ENCODE measurements around the gene ASIC3.
"Not testable (repeated sequence)": the region's sequence is repeated elsewhere in the genome, so short reads cannot be mapped to it uniquely, and the experiment has no call there.

Gene ASIC3

DNA sequence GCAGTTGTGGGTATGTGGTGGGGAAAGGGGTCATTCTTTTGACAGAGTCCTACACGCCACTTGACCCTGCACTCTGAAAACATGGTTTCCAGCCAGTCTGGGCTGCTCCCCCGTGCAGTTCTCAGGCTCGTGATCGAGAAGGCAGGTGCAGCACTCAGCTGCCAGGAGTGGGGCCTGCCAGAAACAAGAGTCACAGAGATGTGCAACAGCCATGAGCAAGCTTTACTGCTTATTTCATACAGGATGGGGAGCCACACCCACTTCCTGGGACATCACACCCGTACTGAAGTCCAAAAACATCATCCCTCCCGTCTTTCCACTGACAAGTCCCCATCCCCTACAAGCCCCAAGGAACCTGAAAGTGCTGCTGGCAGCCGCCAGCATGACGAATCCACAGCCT, 33.4 kb upstream of the ASIC3 start:
- peak in 5 of 6 experiments; percentile 19 to 34 (median 24) for DNase-seq

DNA sequence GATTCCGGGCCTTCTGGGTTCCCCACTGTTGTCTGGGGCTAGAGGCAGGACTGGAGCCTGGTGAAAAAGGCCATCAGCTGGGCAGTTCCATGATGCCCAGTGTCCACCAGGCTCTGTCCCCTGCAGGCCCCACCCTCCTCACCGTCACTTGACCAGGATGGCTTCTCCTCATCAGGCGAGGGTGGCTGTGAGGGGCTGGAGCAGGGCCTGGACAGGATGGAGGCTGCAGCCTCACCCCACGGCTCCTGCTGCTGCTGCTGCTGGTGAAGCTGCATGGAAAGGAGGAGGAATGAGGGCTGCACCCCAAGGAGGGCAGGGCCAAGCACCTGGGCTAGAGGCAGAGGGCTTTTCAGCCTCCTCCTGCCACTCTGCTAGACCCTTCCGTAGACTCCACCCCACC, 32.4 kb upstream of the ASIC3 start:
- DNase-seq, result no peak

DNA sequence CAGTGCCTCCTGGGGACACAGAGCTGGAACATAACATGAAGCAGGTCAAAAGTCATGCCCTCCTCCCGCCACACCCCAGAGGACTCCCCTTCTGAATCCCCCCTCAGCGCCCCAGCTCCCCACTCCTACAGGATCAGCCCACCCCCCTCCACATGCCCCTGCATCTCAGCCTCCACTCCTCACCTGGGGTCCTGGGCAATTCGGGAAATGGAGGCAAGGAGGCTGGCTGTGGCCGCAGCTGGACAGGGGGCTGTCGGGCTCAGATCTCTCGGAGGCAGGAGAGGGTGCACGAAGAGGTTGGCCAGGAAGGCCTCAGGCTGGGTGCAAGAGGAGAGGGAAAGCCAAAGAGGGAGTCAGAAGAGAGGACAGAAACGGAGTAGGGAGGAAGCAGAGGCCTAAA, 31.8 kb upstream of the ASIC3 start:
- no peak for DNase-seq

DNA sequence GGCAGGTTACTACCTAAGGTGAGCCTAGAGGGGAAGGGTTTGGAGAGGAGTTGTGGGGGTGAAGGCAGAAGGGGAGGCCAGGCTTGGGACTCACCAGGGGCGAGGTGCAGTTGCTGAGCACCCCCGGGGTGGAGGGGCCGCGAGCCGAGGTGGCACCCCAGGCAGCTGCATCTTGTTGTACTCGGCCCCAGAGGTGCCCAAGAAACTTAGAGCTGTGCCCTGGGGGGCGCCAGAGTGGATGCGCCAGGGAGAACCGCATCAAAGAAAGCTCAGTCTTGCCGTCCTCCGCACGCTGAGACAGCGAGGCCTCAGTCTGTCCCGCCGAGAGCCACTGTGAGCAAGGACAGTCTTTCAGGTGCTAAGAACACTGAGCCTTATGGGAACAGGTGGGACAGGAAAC, 31.4 kb upstream of the ASIC3 start:
- DNase-seq, result peak in 4 of 6 experiments; percentile 5 to 28 (median 23)

DNA sequence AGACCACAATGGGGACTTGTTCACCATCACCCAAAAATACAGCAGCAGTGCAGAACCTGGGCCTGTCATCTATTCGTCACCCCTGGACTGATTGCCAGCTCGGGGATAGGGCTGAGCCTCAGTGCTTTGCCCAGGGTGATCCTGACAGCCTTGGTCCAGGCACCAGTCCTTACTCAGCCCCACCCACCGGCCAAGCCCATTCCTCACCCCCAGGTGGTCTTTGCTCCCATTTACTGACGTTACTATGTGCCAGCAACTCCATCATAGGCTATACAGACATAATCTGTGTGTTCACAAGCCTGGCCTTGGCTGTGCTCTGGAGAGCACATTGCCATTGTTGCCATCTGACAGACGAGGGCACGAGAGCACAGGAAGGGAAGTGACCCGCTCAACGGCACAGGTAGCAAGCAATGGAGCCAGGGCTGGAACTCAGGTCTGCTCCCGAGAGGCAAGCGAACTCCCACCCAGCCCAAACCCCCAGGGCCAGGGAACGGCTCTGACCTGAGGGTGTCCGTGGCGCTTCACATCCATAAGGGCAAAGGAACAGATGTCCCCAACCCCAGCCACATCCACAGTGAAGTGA, 30.9 kb upstream of the ASIC3 start:
- peak in 1 of 6 experiments; percentile 44 for DNase-seq

DNA sequence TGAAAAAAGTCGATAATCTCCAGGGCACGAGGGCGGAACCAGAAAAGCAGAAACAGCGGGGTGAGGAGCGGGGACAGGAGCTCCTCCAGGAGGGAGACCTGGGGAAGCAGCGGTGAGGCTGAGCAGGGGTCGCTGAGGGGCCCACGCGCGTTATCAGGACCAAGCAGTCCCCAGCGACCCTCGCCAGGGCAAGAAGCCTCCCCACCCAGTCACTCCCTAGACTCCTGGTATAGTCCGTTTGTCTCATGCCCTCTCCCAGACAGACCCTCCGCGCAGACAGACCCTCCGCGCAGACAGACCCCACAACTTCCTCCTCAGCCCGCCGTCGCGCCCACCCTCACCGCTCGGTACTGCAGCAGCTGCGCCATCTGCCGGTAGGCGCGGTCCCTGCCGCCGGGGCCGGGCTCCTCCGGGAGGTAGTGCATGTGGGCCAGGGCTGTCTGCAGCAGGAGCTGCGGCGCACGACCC, 30.3 kb upstream of the ASIC3 start:
- DNase-seq, result peak; percentile 45 to 79 (median 72)

DNA sequence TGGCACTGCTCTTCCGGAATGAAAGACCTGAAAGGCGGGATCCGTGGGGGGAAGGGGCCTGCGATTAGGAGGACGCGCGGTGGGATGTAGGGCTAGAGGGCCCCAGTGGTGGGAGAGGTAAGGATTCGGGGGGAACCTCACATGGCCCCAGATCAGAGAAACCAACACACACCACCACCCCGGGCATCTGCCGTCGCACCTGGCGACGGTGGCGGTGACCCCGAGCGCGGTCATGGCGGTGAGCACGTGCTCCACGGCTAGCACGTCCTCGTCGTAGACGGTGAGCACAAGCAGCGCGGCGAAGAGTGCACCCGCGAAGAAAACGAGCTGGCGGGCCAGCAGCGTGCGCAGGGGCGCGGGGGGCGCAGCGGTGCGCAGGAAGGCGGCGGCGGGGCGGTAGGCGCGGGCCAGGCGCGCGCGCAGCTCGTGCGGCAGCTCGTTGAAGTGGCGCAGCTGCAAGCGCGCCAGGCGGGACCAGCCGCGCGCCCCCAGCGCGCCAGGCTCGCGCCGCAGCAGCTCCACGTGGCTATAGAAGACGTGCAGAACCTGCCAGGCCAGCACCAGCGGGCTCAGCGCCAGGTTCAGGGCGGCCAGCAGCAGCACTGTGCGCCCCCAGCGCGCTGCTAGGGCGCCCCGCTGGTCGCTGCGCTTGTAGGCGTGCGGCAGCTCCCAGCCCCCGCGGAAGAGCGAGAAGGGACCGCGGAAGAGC, 29.8 kb upstream of the ASIC3 start:
- DNase-seq, result peak; percentile 31 to 77 (median 53)

DNA sequence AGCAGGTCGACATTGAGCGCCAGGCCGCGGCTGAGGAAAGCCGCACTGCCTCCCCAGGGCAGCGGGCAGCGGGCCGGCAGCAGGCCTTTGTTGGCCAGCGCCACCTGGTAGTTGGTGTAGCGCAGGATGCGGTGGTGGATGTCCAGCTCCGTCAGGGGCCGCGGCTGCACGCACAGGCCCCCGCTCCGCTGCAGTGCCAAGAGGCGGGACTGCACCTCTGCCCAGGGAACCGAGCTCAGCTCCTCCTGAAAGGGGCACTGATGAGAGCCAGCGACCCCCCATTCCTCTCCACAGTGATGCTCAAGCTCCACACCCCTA, 29.2 kb upstream of the ASIC3 start:
- no peak for DNase-seq

DNA sequence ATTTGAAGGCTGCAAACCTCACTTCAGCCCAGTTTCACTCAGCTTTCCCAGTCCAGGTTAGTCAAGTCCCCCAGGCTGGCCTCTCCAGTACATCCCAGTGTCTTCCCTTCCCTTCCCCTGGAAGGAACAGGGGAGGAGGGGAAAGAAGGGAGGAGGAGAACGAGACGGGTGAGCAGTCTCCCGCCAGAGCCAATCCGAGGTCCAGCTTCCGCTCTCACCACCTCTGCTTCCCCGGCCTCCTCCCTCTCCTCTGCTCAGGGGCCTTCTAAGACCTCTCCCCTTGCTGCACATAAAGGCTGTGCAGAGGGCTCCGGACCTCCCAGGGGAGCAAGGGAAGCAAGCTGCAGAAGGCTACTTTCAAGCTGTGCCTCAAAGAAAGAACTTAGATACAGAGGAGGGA, 28.1 kb upstream of the ASIC3 start:
- DNase-seq, result no peak

DNA sequence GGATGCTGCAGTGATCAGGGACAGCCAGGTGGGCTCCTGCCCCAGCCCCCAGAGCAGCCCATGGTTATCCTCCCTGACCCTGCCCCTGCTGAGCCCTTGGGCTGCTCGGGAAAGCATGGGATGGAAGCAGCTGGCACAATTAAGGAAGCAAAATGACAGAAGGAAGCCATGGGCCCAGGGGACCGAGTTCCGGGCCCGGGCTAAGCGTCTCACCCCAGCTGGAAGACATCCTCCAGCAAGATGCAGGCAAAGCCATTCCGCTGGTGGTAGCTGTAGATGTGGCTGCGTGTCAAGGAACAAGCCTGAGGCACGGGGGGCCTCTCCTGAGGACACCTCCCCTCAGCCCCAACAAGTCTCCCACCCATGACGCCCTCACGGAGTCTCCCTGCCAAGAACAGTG, 25.1 kb upstream of the ASIC3 start:
- no peak for DNase-seq

DNA sequence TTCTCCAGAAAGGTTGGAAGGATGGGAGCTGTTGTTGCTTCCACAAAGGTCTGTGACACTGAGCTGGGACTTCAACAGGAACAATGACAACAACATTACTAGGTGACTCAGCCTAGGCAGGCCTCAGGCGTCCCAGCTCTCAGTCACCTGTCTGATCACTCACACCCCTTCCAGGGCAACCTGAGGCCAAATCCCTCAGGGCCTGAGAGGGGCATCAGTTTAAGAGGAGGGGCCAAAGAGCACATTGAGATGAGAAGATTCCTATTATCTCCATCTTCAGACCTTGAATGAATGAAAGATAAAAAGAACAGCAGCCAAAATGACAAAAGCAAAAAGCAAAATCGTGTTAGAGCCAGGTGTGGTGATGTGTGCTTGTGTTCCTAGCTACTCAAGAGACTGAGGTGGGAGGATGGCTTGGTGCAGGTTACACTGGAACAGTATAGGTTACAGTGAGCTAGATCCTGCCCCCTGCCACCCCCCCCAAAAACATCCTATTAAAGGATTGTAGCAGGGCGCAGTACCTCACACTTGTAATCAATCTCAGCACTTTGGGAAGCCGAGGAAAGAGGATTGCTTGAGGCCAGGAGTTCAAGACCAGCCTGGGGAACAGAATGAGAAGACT, 23.8 kb upstream of the ASIC3 start, which contains the start of gene ATG9B:
Gene ATG9B (minus strand): TSS at position 60 of the 622 bp plus-strand sequence. CDS start 71 bp downstream, outside the sequence.
- DNase-seq, result no peak

DNA sequence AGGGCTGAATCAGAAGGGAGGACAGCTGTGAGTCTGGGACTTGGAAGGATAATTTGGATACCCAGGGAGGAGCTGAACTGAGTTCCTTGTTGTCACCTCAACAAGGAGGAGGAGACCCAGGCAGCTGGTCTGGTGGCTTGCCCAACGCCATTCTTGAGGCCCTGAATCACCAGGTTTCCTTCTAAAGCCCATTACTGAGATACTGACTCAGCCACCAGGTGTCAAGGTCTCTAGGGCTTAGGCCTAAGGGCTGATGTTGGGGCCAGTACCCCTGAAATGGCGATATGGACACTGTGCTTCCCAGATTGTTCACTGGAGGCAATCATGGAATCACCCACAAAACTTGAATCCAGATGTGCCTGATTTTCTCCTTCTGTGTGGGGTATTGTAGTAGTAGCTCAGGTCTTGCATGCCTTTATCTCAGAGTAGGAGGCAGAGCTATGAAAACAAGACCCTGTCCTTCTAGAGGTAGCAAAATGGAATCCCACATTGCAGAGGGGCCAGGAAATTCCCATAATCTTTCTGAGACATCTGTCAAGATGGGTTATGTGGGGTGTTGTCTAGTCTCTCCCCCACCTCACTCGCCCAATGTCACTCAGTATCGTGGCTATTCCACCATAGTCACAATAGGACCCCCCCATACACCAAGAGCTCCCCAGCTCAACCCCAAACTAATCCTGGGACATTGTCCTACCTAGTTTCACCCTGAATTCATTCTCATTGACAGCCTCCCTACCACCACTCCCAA, 22.2 kb upstream of the ASIC3 start:
- DNase-seq, result no peak

DNA sequence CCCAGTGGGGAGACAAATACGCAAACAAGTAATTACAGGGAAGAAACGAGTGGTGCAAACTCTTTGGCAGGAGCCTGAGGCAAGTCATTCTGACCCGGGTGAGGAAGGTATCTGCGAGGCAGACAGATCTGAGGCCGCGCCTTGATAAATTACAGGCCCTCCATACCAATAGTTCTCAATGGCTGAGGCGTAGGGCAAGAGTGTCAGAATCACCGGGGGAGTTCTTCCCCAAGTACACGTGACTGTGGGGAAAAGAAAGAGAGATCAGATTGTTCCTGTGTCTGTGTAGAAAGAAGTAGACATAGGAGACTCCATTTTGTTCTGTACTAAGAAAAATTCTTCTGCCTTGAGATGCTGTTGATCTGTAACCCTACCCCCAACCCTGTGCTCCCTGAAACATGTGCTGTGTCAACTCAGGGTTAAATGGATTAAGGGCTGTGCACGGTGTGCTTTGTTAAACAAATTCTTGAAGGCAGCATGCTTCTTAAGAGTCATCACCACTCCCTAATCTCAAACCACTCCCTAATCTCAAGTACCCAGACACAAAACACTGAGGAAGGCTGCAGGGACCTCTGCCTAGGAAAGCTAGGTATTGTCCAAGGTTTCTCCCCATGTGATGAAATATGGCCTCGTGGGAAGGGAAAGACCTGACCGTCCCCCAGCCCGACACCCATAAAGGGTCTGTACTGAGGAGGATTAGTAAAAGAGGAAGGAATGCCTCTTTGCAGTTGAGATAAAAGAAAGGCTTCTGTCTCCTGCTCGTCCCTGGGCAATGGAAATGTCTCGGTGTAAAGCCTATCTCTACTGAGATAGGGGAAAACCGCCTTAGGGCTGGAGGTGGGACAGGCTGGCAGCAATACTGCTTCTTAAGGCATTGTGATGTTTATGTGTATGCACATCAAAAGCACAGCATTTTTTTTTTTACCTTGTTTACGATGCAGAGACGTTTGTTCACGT, 21.3 kb upstream of the ASIC3 start:
- peak in 1 of 6 experiments; percentile 14 for DNase-seq

DNA sequence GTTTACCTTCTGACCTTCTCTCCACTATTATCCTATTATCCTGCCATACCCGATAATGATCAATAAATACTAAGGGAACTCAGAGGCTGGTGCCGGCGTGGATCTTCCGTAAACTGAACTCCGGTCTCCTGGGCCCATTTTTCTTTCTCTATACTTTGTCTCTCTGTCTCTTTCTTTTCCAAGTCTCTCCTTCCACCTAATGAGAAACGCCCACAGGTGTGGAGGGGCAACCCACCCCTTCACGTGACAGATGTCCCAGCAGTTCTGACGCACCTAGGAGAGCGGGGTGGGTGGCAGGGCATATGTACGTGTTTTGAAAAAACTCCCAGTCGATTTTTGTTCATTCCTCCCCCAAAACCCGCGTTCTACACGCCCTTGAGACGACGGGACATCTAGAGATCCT, 20.6 kb upstream of the ASIC3 start:
- not testable (repeated sequence) for DNase-seq

DNA sequence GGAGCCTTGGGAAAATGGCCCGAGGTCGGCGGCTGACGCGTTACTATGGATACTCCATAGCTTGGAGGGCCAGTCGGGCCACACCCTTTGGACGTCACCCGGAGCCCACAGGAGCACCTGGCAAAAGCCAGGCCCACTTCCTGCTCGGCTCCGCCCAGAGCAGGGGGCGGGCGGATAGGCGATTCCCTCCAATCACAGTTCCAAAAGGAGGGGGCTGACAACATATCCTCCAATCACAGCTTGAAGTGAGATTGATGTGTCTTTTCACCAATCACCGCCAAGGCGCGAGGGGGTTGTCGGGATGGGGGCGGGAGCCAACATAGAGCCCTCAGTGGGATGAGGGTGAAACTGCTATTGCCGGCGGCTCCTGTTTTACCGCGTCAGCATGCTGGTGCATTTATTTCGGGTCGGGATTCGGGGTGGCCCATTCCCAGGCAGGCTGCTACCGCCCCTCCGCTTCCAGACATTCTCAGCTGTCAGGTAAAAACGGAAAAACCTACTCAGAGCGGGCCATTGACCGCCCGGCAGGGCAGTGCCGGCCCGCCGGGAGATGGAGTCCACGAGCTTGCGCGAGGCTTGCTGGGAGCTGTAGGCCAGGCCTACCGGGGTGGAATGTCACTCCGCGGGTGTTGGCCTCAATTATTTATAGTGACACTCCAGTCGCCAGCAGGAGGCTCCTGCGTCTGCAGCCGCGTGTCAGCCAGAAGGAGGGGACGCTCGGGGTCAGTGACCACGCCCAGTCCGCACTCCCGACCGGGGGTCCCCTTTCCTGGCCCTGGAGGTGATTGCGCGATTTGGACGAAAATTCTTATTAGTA, 20.0 kb upstream of the ASIC3 start, which contains the start of gene ABCB8:
Gene ABCB8 (plus strand): TSS at position 320 of the 817 bp plus-strand sequence. CDS start 66 bp downstream, at position 386.
- DNase-seq, result peak; percentile 93 to 99 (median 98)

DNA sequence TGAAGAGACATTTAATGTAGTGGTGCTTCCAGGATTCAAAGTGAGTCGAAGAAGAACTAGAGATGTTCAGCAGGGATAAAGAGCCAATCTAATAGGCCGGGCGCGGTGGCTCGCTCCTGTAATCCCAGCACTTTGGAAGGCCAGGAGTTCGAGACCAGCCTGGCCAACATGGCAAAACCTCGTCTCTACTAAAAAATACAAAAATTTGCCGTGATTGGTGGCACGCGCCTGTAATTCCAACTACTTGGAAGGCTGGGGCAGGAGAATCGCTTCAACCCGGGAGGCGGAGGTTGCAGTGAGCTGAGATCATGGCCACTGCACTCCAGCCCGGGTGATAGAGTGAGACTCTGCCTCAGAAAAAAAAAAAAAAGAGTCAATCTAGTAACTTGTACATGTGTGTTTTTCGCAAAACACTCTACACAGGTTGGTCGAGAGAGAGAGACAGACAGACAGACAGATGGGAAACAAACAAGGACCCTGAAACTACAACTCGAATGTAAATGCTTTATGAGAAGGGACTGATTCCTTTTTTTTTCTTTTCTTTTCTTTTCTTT, 19.3 kb upstream of the ASIC3 start:
- no peak for DNase-seq

DNA sequence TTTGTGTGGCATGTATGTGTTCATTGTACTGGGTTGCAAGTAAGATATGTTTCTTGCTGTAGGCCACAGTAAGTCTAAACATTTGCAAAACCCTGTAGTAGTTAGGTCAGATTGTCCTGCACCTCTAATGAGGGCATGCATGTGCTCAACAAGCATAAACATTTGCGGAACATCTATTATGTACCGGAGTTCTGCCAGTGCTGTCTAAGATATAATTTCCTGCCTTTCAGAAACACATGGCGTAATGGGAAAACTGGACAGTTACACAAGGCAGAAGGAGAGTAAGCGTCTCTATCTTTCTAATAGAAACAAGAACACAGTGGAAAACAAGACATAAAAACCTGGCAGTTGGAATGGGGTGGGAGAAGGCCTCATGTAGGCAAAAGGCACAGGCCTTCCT, 17.3 kb upstream of the ASIC3 start:
- no peak for DNase-seq

DNA sequence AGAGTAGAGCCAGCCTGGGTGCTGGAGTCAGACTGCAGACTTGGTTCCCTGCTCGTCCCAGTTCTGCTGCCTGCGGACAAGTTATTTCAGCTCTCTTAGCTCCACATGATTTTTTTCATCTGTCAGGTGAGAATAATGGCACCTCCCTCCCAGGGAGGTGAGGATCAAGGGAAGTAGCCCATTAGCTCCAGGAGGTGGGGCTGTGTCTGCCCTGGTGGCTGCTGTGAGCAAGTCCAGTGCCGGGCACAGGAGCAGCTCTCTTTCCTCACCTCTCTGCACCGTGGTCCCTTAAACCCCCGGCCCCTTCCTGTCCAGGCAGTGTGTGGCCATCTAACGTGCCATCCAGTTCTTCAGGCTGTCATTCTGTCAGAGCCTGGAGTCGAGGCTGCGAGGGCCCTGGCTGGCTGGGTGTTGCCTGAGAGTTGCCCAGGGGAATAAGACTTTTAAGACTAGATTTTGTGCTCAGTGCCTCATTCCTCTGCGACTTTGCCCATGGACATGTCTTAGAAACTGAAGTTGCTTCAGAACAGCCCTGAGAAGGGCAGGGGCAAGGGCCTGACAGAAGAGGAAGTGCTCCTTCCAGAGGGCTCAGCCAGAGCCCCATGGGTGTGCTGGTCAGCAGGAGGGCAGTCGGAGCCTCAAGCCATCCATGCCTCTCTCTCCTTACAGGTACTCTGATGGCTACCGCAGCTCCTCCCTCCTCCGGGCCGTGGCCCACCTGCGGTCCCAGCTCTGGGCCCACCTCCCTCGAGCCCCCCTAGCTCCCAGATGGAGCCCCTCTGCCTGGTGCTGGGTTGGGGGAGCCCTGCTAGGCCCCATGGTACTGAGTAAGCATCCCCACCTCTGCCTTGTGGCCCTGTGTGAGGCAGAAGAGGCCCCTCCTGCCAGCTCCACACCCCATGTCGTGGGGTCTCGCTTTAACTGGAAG, 15.1 kb upstream of the ASIC3 start:
- no peak for DNase-seq

DNA sequence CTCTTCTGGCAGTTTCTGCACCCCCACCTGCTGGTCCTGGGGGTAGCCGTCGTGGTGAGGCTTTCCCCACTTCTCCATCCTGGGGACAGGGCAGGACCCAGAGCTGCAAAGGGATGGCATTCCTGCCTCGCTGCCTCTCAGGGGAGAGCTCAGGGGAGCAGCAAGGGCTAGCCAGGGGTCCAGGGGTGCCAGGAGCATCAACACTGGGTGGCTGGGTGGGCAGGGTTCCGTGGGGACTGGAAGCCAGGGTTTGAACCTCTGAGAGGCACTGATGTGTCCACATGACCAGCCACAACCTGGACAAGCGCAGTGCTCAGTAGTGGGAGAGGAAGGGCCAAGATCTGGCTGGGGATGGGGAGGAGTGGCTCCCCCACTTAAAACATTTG, 14.5 kb upstream of the ASIC3 start:
- DNase-seq, result no peak

Data from stimulated activated naive CD4-positive, alpha-beta T cell (primary cell).